H9 (cell line): Measurements from ENCODE around the gene GPR21. TPM values are rescaled to one million over a fixed set of nuclear protein-coding genes. Genes with fewer than 3 reads are reported as not detected.

Experiments
- DNase-seq: peaks from one replicate; pipeline ENCODE4 v3.0.0-alpha.2; 2017
- H2AFZ ChIP-seq: one replicate; pipeline ENCODE4 v1.6.1; 2013; ENCODE audit warnings: mild to moderate bottlenecking, low read length, control low read depth, moderate library complexity
- H2AK5ac ChIP-seq: 2 replicates; pipeline ENCODE4 v1.6.1; 2013; ENCODE audit warnings: low read length, control low read depth, mixed read lengths; ENCODE audit not compliant: insufficient read length
- H2BK120ac ChIP-seq: one replicate; pipeline ENCODE4 v1.6.1; 2013; ENCODE audit warnings: low read depth, mild to moderate bottlenecking, low read length, control low read depth, inconsistent platforms; ENCODE audit not compliant: poor library complexity, severe bottlenecking
- H2BK12ac ChIP-seq: 2 replicates; pipeline ENCODE4 v1.6.1; 2013; ENCODE audit warnings: low read length, control low read depth, mixed read lengths, low read depth; ENCODE audit not compliant: insufficient read length
- H2BK15ac ChIP-seq: 2 replicates; pipeline ENCODE4 v1.6.1; 2013; ENCODE audit warnings: low read depth, low read length, control low read depth
- H2BK20ac ChIP-seq: one replicate; pipeline ENCODE4 v1.6.1; 2013; ENCODE audit warnings: low read depth, mild to moderate bottlenecking, low read length, control low read depth, inconsistent platforms; ENCODE audit not compliant: poor library complexity, severe bottlenecking
- H2BK5ac ChIP-seq: 2 replicates; pipeline ENCODE4 v1.6.1; 2013; ENCODE audit warnings: low read length, control low read depth, mixed read lengths; ENCODE audit not compliant: insufficient read length
- H3K14ac ChIP-seq: 2 replicates; pipeline ENCODE4 v1.6.1; 2013; ENCODE audit warnings: low read length, control low read depth; ENCODE audit not compliant: insufficient read depth
- H3K18ac ChIP-seq: 2 replicates; pipeline ENCODE4 v1.6.1; 2013; ENCODE audit warnings: low read depth, mild to moderate bottlenecking, mixed read lengths, low read length, control low read depth; ENCODE audit not compliant: insufficient read length
- H3K23ac ChIP-seq: 2 replicates; pipeline ENCODE4 v1.6.1; 2013; ENCODE audit warnings: low read length, control low read depth, mixed read lengths, low read depth; ENCODE audit not compliant: insufficient read length
- H3K23me2 ChIP-seq: 2 replicates; pipeline ENCODE4 v1.6.1; 2013; ENCODE audit warnings: low read depth, mild to moderate bottlenecking, mixed read lengths, low read length, control low read depth; ENCODE audit not compliant: insufficient read length, poor library complexity, severe bottlenecking
- H3K27ac ChIP-seq: 2 replicates; pipeline ENCODE4 v1.5.1; 2013; ENCODE audit warnings: low read length, control low read depth, mixed read lengths, low read depth; ENCODE audit not compliant: insufficient read length
- H3K27me3 ChIP-seq: 2 replicates; pipeline ENCODE4 v1.6.1; 2013; ENCODE audit warnings: low read length, control low read depth, inconsistent platforms; ENCODE audit not compliant: insufficient read depth
- H3K4ac ChIP-seq: 2 replicates; pipeline ENCODE4 v1.6.1; 2013; ENCODE audit warnings: low read depth, mild to moderate bottlenecking, control low read depth, inconsistent platforms, low read length, moderate library complexity
- H3K4me1 ChIP-seq: 2 replicates; pipeline ENCODE4 v1.6.1; 2013; ENCODE audit warnings: low read length, control low read depth, inconsistent platforms; ENCODE audit not compliant: insufficient read depth
- H3K4me2 ChIP-seq: 2 replicates; pipeline ENCODE4 v1.6.1; 2013; ENCODE audit warnings: low read length, control low read depth, mixed read lengths; ENCODE audit not compliant: insufficient read length, insufficient read depth
- H3K56ac ChIP-seq: 2 replicates; pipeline ENCODE4 v1.6.1; 2013; ENCODE audit warnings: low read depth, mild to moderate bottlenecking, mixed read lengths, low read length, control low read depth; ENCODE audit not compliant: insufficient read length
- H3K79me1 ChIP-seq: 2 replicates; pipeline ENCODE4 v1.6.1; 2013; ENCODE audit warnings: low read depth, mild to moderate bottlenecking, moderate library complexity, low read length, control low read depth, inconsistent platforms; ENCODE audit not compliant: insufficient read depth, poor library complexity, severe bottlenecking
- H3K79me2 ChIP-seq: 2 replicates; pipeline ENCODE4 v1.6.1; 2013; ENCODE audit warnings: low read length, control low read depth, inconsistent platforms; ENCODE audit not compliant: insufficient read depth
- H3K9ac ChIP-seq: 2 replicates; pipeline ENCODE4 v1.6.1; 2013; ENCODE audit warnings: low read length, control low read depth, mixed read lengths; ENCODE audit not compliant: insufficient read length; ENCODE audit errors: extremely low read depth
- H3K9me3 ChIP-seq: one replicate; pipeline ENCODE4 v1.6.1; 2013; ENCODE audit warnings: low read depth, low read length, inconsistent platforms; ENCODE audit not compliant: control insufficient read depth
- H3T11ph ChIP-seq: one replicate; pipeline ENCODE4 v1.6.1; 2013; ENCODE audit warnings: mild to moderate bottlenecking, low read length, control low read depth, inconsistent platforms
- H4K20me1 ChIP-seq: one replicate; pipeline ENCODE4 v1.6.1; 2013; ENCODE audit not compliant: control insufficient read depth, insufficient read length, insufficient read depth
- H4K5ac ChIP-seq: 2 replicates; pipeline ENCODE4 v1.6.1; 2013; ENCODE audit warnings: low read depth, mild to moderate bottlenecking, mixed read lengths, low read length, control low read depth; ENCODE audit not compliant: insufficient read length
- H4K8ac ChIP-seq: replicated peaks from 2 replicates; pipeline ENCODE4 v1.6.1; 2013; ENCODE audit warnings: low read length, control low read depth, mixed read lengths, low read depth; ENCODE audit not compliant: insufficient read length
- H4K91ac ChIP-seq: 2 replicates; pipeline ENCODE4 v1.6.1; 2013; ENCODE audit warnings: low read depth, mild to moderate bottlenecking, moderate library complexity, mixed read lengths, low read length, control low read depth; ENCODE audit not compliant: insufficient read length
- H3K27ac Mint-ChIP-seq, 3 experiments: 2 replicates in 2 of 3; 3 replicates in 1 of 3; pipeline ENCODE4 v1.8.0; 2020 to 2021; ENCODE audit warnings: mixed read lengths in 3 of 3, mild to moderate bottlenecking in 1 of 3, moderate library complexity in 1 of 3
- H3K27me3 Mint-ChIP-seq: 2 replicates; pipeline ENCODE4 v1.8.0; 2021; ENCODE audit warnings: low read depth, mild to moderate bottlenecking, moderate library complexity, mixed read lengths
- H3K36me3 Mint-ChIP-seq, 3 experiments: 2 replicates in 2 of 3; 3 replicates in 1 of 3; pipeline ENCODE4 v1.8.0; 2020 to 2021; ENCODE audit warnings: low read depth in 3 of 3, mixed read lengths in 3 of 3; ENCODE audit not compliant: insufficient read depth in 1 of 3
- H3K4me1 Mint-ChIP-seq, 2 experiments: 2 replicates each; pipeline ENCODE4 v1.8.0; 2020; ENCODE audit warnings: mixed read lengths in 2 of 2
- H3K4me3 Mint-ChIP-seq, 2 experiments: 2 replicates in 1 of 2; 3 replicates in 1 of 2; pipeline ENCODE4 v1.8.0; 2020 to 2021; ENCODE audit warnings: mild to moderate bottlenecking in 2 of 2, mixed read lengths in 2 of 2, moderate library complexity in 1 of 2
- H3K9me3 Mint-ChIP-seq, 2 experiments: 2 replicates in 1 of 2; 3 replicates in 1 of 2; pipeline ENCODE4 v1.8.0; 2020; ENCODE audit warnings: mild to moderate bottlenecking in 2 of 2, mixed read lengths in 2 of 2, moderate library complexity in 1 of 2
- CTCF ChIP-seq: fragments of 200-600 bp; sonication (generic); conservative IDR thresholded peaks from 3 replicates; pipeline ENCODE4 v1.8.0; 2021; ENCODE audit warnings: antibody characterized with exemption, mild to moderate bottlenecking
- WGBS: extraction: QIAGEN DNeasy Blood & Tissue Kit; methylation state at CpG from one replicate; pipeline ENCODE4 v1.1.7; 2013; ENCODE audit warnings: missing lambda C conversion rate, low lambda C conversion rate, mixed read lengths; ENCODE audit not compliant: insufficient read length; ENCODE audit errors: extremely low coverage; 5-methylcytosine and 5-hydroxymethylcytosine counted together
- total RNA-seq: library from RNA; stranded (reverse); gene quantifications from 2 replicates; pipeline ENCODE4 v1.2.1, GENCODE V29; 2021

GPR21 gene
- total RNA-seq, 1 experiment from 2014 or later = 0.87 TPM

GRCh38 chr9:123069010-123069481 lies 35.6 kb downstream of the GPR21 start:
- Histone ChIP-seq H4K91ac (no peak overlapping the region), H3K4me1 (peaks cover 8% of the 10 kb centered on the region; the same call in 1 of the 2 replicates), H2BK15ac (no peak overlapping the region), H2BK5ac (no peak overlapping the region), H2AFZ (no peak overlapping the region), H3K23me2 (no peaks in the 10 kb centered on the region), H3K27ac (no peak overlapping the region), H2AK5ac (no peak overlapping the region), H3K56ac (no peak overlapping the region), H2BK120ac (no peak overlapping the region), H3T11ph (no peak overlapping the region), H3K4me2 (no peak overlapping the region), H3K79me2 (no peaks in the 10 kb centered on the region), H3K9ac (no peak overlapping the region), H3K79me1 (no peaks in the 10 kb centered on the region), H3K4ac (no peak overlapping the region), H3K18ac (no peak overlapping the region), H4K8ac (no peak overlapping the region), H2BK12ac (no peak overlapping the region), H2BK20ac (no peak overlapping the region), H4K20me1 (no peaks in the 10 kb centered on the region), H3K14ac (no peak overlapping the region), H3K23ac (no peak overlapping the region), H4K5ac (no peak overlapping the region), H3K9me3 (no peaks in the 10 kb centered on the region), H3K27me3 (no peaks in the 10 kb centered on the region)
- Mint-ChIP-seq H3K4me1 (peaks cover 30 to 33% of the 10 kb centered on the region in 2 experiments), H3K27me3 (no peaks in the 10 kb centered on the region), H3K4me3 (no peak overlapping the region), H3K9me3 (no peaks in the 10 kb centered on the region), H3K36me3 (peaks cover 4 to 51% (median 45%) of the 10 kb centered on the region in 3 experiments; a peak in 6 of 7 replicates), H3K27ac (no peak overlapping the region)
- TF ChIP-seq CTCF = no peak
- no CpG with 5 or more reads among the region's 3 CpGs for WGBS
- DNase-seq = no peak
